ENCODE data around the gene PROM1. TPM values are rescaled to one million over a fixed set of nuclear protein-coding genes. Genes with fewer than 3 reads are reported as not detected.

The PROM1 gene
- total RNA-seq, 2 donors from 2014 or later: 34.3 to 63.9 TPM

GRCh38 chr4:16122308-16122711 is 38.5 kb upstream of the PROM1 start:
- H3K9me3 ChIP-seq: no peaks in the 10 kb centered on the region
- no peak overlapping the region for H3K27ac ChIP-seq
- H3K4me1 ChIP-seq: no peaks in the 10 kb centered on the region
- no peak overlapping the region for H3K4me3 ChIP-seq
- intact Hi-C loops (cut with DNase I): no loop called here
- no peak for TF ChIP-seq CTCF (IDR thresholded peaks at IDR 0.05)
- DNase-seq: peak; percentile 9
- no peaks in the 10 kb centered on the region for H3K27me3 ChIP-seq
- H3K9ac ChIP-seq (ENCODE audit: low read depth in 2 of 2, low read length in 2 of 2): no peak overlapping the region
- no peaks in the 10 kb centered on the region for H3K36me3 ChIP-seq

- DNase-seq: peak; percentile 13
- no peak overlapping the region for H3K27ac ChIP-seq
- no peaks in the 10 kb centered on the region for H3K9me3 ChIP-seq
Observed at GRCh38 chr4:16120720-16121119, 36.9 kb upstream of the PROM1 start.

GRCh38 chr4:16119981-16120380 is 36.2 kb upstream of the PROM1 start:
- intact Hi-C loops (cut with DNase I): no loop called here
- no peaks in the 10 kb centered on the region for H3K36me3 ChIP-seq
- no peak overlapping the region for H3K4me3 ChIP-seq

More at GRCh38 chr4:16120720-16121119, 36.9 kb upstream of the PROM1 start:
- no peak for TF ChIP-seq CTCF (IDR thresholded peaks at IDR 0.05)
- Histone ChIP-seq H3K4me3 (no peak overlapping the region), H3K9ac (ENCODE audit: low read depth in 2 of 2, low read length in 2 of 2) (no peak overlapping the region), H3K4me1 (no peaks in the 10 kb centered on the region), H3K27me3 (no peaks in the 10 kb centered on the region), H3K36me3 (no peaks in the 10 kb centered on the region)
- intact Hi-C loops (cut with DNase I): no loop called here

GRCh38 chr4:16118090-16118489 is 34.3 kb upstream of the PROM1 start:
- no peak for TF ChIP-seq CTCF (IDR thresholded peaks at IDR 0.05)
- no peak for DNase-seq
- Histone ChIP-seq H3K9ac (ENCODE audit: low read depth in 2 of 2, low read length in 2 of 2) (no peak overlapping the region), H3K36me3 (no peaks in the 10 kb centered on the region), H3K9me3 (no peaks in the 10 kb centered on the region), H3K4me1 (no peaks in the 10 kb centered on the region), H3K4me3 (no peak overlapping the region), H3K27me3 (no peaks in the 10 kb centered on the region), H3K27ac (no peak overlapping the region)
- intact Hi-C loops (cut with DNase I): no loop called here

More at GRCh38 chr4:16119981-16120380, 36.2 kb upstream of the PROM1 start:
- no peak overlapping the region for H3K27ac ChIP-seq
- TF ChIP-seq CTCF (IDR thresholded peaks at IDR 0.05): no peak
- no peak overlapping the region for H3K9ac ChIP-seq (ENCODE audit: low read depth in 2 of 2, low read length in 2 of 2)
- no peaks in the 10 kb centered on the region for H3K27me3 ChIP-seq
- peak; percentile 12 for DNase-seq
- H3K9me3 ChIP-seq: no peaks in the 10 kb centered on the region
- no peaks in the 10 kb centered on the region for H3K4me1 ChIP-seq

- Histone ChIP-seq H3K36me3 (no peaks in the 10 kb centered on the region), H3K9ac (ENCODE audit: low read depth in 2 of 2, low read length in 2 of 2) (no peak overlapping the region), H3K27ac (no peak overlapping the region), H3K4me3 (no peak overlapping the region), H3K4me1 (no peaks in the 10 kb centered on the region), H3K27me3 (no peaks in the 10 kb centered on the region), H3K9me3 (no peaks in the 10 kb centered on the region)
- peak; percentile 4 for DNase-seq
- intact Hi-C loops (cut with DNase I): no loop called here
- TF ChIP-seq CTCF (IDR thresholded peaks at IDR 0.05): no peak
Observed at GRCh38 chr4:16117164-16117563, 33.3 kb upstream of the PROM1 start.

All from colonic mucosa (tissue), 4 donors.